GM12878 (cell line): ENCODE results near the gene PDGFA. TPM values are rescaled to one million over a fixed set of nuclear protein-coding genes. Genes with fewer than 3 reads are reported as not detected.

Source experiments
- ATAC-seq: fragments of 200-7000 bp; cut with Tn5 transposase; 3 replicates; pipeline ENCODE4 v1.9.1; 2020; ENCODE audit warnings: mild to moderate bottlenecking, moderate library complexity
- BruUV-seq: library from RNA; stranded (reverse); fragments of 400-500 nt; replicated peaks from 2 replicates; lab custom pipeline; 2021; lab: Mats Ljungman, UMichigan
- CTCF ChIA-PET: fragments of 300-600 bp; sonication (Branson Sonifier 250); formaldehyde crosslinking; extraction: SDS; loops from one replicate; lab custom pipeline; 2021; ENCODE audit warnings: inconsistent platforms; lab: Yijun Ruan, JAX
- POLR2A ChIA-PET: fragments of 350-600 bp; formaldehyde crosslinking; extraction: SDS; loops from one replicate; lab custom pipeline; 2021; ENCODE audit warnings: inconsistent platforms; lab: Charles Lee
- RAD21 ChIA-PET: fragments of 300-600 bp; sonication (Branson Sonifier 250); formaldehyde crosslinking; loops from one replicate; lab custom pipeline; 2023; ENCODE audit warnings: antibody characterized with exemption; ENCODE audit not compliant: unreplicated experiment; lab: Charles Lee
- SMC1A ChIA-PET: fragments of 300-600 bp; sonication (Branson Sonifier 250); formaldehyde crosslinking; loops from one replicate; lab custom pipeline; 2023; ENCODE audit not compliant: unreplicated experiment, uncharacterized antibody; lab: Charles Lee
- DNase-seq: peaks from one replicate; pipeline ENCODE4 v3.0.0-alpha.2; 2011; ENCODE audit warnings: low read depth, low spot score
- FAIRE-seq: peaks from 3 replicates; lab custom pipeline; 2011; peaks lifted over from hg19 to GRCh38; lab: Jason Lieb, UNC
- H2AFZ ChIP-seq: 2 replicates; pipeline ENCODE4 v1.6.0; 2011; ENCODE audit warnings: low read depth, low read length, control low read depth; ENCODE audit not compliant: control insufficient read depth
- H3K27ac ChIP-seq: 2 replicates; pipeline ENCODE4 v1.5.1; 2011; ENCODE audit warnings: control low read depth; ENCODE audit not compliant: control insufficient read depth, insufficient read depth
- H3K27me3 ChIP-seq, 2 experiments: replicated peaks in 1 of 2; 2 replicates each; pipeline versions ENCODE4 v1.6.0 to v1.6.1; 2011; ENCODE audit warnings: low read length in 1 of 2; ENCODE audit not compliant: control insufficient read depth in 2 of 2, insufficient read depth in 2 of 2
- H3K36me3 ChIP-seq, 2 experiments: 2 replicates each; pipeline ENCODE4 v1.5.1; 2011; ENCODE audit warnings: low read length in 1 of 2; ENCODE audit not compliant: control insufficient read depth in 2 of 2, insufficient read depth in 2 of 2
- H3K4me1 ChIP-seq: 2 replicates; pipeline ENCODE4 v1.6.1; 2011; ENCODE audit warnings: mild to moderate bottlenecking, low read length, moderate library complexity, mixed read lengths; ENCODE audit not compliant: control insufficient read depth, insufficient read depth
- H3K4me2 ChIP-seq: 2 replicates; pipeline ENCODE4 v1.6.0; 2011; ENCODE audit warnings: control low read depth; ENCODE audit not compliant: control insufficient read depth, insufficient read depth
- H3K4me3 ChIP-seq: fragments of 200-600 bp; sonication (generic); 2 replicates; pipeline ENCODE4 v1.5.1; 2016
- H3K79me2 ChIP-seq: 2 replicates; pipeline ENCODE4 v1.6.0; 2011; ENCODE audit warnings: low read length; ENCODE audit not compliant: control insufficient read depth, insufficient read depth
- H3K9ac ChIP-seq: 2 replicates; pipeline ENCODE4 v1.8.0; 2011; ENCODE audit warnings: low read length, control low read depth, mixed read lengths; ENCODE audit not compliant: control insufficient read depth, insufficient read depth
- H3K9me3 ChIP-seq: replicated peaks from 3 replicates; pipeline ENCODE4 v1.5.1; 2011; ENCODE audit warnings: mild to moderate bottlenecking, low read length; ENCODE audit not compliant: control insufficient read depth, insufficient read depth
- H4K20me1 ChIP-seq: 2 replicates; pipeline ENCODE4 v1.6.0; 2011; ENCODE audit not compliant: control insufficient read depth, insufficient read depth
- CHD2 ChIP-seq: IDR thresholded peaks from 2 replicates; pipeline ENCODE4 v1.6.1; 2011; ENCODE audit warnings: low read depth, low read length, improper control_type of control experiment, borderline replicate concordance
- HCFC1 ChIP-seq: fragments of 150-350 bp; IDR thresholded peaks from 2 replicates; pipeline ENCODE4 v1.6.1; 2014; ENCODE audit warnings: low read length
- NKRF ChIP-seq: fragments of 450-650 bp; conservative IDR thresholded peaks from 2 replicates; pipeline ENCODE4 v1.6.1; 2017; ENCODE audit warnings: mild to moderate bottlenecking, moderate library complexity
- POLR2AphosphoS5 ChIP-seq: IDR thresholded peaks from 2 replicates; pipeline ENCODE4 v1.6.1; 2011; ENCODE audit warnings: mild to moderate bottlenecking, low read length, inconsistent platforms
- PRDM15 ChIP-seq: fragments of 450-650 bp; formaldehyde crosslinking; IDR thresholded peaks from 2 replicates; pipeline ENCODE4 v1.4.0; 2020; ENCODE audit warnings: mild to moderate bottlenecking, moderate library complexity
- RBBP5 ChIP-seq: fragments of 200-600 bp; sonication (generic); conservative IDR thresholded peaks from 2 replicates; pipeline ENCODE4 v1.6.1; 2016
- SIX5 ChIP-seq: IDR thresholded peaks from 2 replicates; pipeline ENCODE4 v1.6.1; 2011; ENCODE audit warnings: mild to moderate bottlenecking, low read depth, low read length, moderate library complexity; ENCODE audit not compliant: severe bottlenecking
- TCF12 ChIP-seq: IDR thresholded peaks from 2 replicates; pipeline ENCODE4 v1.6.1; 2011; ENCODE audit warnings: low read depth, mild to moderate bottlenecking, low read length
- USF1 ChIP-seq: IDR thresholded peaks from 2 replicates; pipeline ENCODE4 v1.6.1; 2011; ENCODE audit warnings: borderline replicate concordance, low read depth, mild to moderate bottlenecking, moderate library complexity, mixed read lengths, low read length; ENCODE audit not compliant: insufficient read depth; ENCODE audit errors: extremely low read length
- ZBED1 ChIP-seq: IDR thresholded peaks from 2 replicates; pipeline ENCODE4 v1.6.1; 2016; ENCODE audit warnings: borderline replicate concordance
- ZNF217 ChIP-seq: fragments of 450-650 bp; IDR thresholded peaks from 2 replicates; pipeline ENCODE4 v1.6.1; 2017; ENCODE audit warnings: antibody characterized with exemption, mild to moderate bottlenecking
- WGBS: methylation state at CpG from one replicate; pipeline ENCODE4 v1.1.6; 2016; ENCODE audit warnings: low lambda C conversion rate; ENCODE audit not compliant: insufficient replicate concordance, insufficient coverage; ENCODE audit errors: missing lambda C conversion rate; 5-methylcytosine and 5-hydroxymethylcytosine counted together
- in situ Hi-C: fragments of 300-500 bp; cut with MboI; formaldehyde crosslinking; loops from 9 replicates; pipeline ENCODE4 v1.14.3; 2018; ENCODE audit warnings: mixed read lengths
- intact Hi-C: fragments of 100-400 bp; cut with micrococcal nuclease; formaldehyde crosslinking; loops from one replicate; pipeline ENCODE4 v1.14.2; 2022; ENCODE audit not compliant: unreplicated experiment
- polyA plus RNA-seq, 11 experiments: library from polyadenylated mRNA; depleted of rRNA in 4 of 11; unstranded in 6 of 11; stranded (reverse) in 5 of 11; fragments of >200 nt; fragmentation: Nextera tagmentation in 4 of 11; fragmentation: Illumina TruSeq in 1 of 11; extraction: Ambion mirVana in 4 of 11; extraction: Trizol in 1 of 11; gene quantifications; 1 replicate in 1 of 11; 2 replicates in 10 of 11; pipeline versions ENCODE4 v1.2.1 to v1.2.3, GENCODE V29; 2011 to 2016; ENCODE audit warnings: inconsistent platforms in 2 of 11, missing spikeins in 2 of 11, low read depth in 1 of 11
- total RNA-seq, 4 experiments: library from RNA; depleted of rRNA in 3 of 4; stranded (reverse); fragments of >200 nt in 3 of 4; fragmentation: Illumina TruSeq in 1 of 4; extraction: Trizol in 1 of 4; gene quantifications; 2 replicates each; pipeline versions ENCODE4 v1.2.1 to v1.2.3, GENCODE V29; 2013 to 2021

Gene PDGFA
- total and polyA plus RNA-seq, 10 of the 15 experiments (the other 5 are each of a cell fraction or from before 2014, with no cell fraction given): 2.5 to 10.0 (median 5.6) TPM

GRCh38 chr7:505171-505570 lies 14.5 kb downstream of the PDGFA start:
- Histone ChIP-seq H3K27ac (no peak overlapping the region), H3K4me1 (no peaks in the 10 kb centered on the region), H2AFZ (no peak overlapping the region), H3K4me2 (no peak overlapping the region), H3K9ac (no peak overlapping the region), H3K27me3 (no peaks in the 10 kb centered on the region), H3K36me3 (peaks cover 0 to 3% of the 10 kb centered on the region in 2 experiments; a peak in 2 of 4 replicates), H3K79me2 (no peaks in the 10 kb centered on the region), H3K4me3 (no peak overlapping the region), H4K20me1 (no peaks in the 10 kb centered on the region), H3K9me3 (no peaks in the 10 kb centered on the region)
- ChIA-PET RAD21 (no interaction called here), POLR2A (no interaction called here), CTCF (no interaction called here), SMC1A (no interaction called here)
- no peak for FAIRE-seq
- DNase-seq: no peak
- intact Hi-C loops: no loop called here
- in situ Hi-C loops: no loop called here
- ATAC-seq: no peak
- TF ChIP-seq HCFC1: no peak
- TF ChIP-seq RBBP5: no peak
- no peak for TF ChIP-seq NKRF
- TF ChIP-seq SIX5: no peak
- TF ChIP-seq CHD2: no peak
- no peak for TF ChIP-seq ZNF217
- TF ChIP-seq TCF12: no peak
- no peak for TF ChIP-seq POLR2AphosphoS5
- TF ChIP-seq USF1: no peak
- TF ChIP-seq ZBED1: no peak
- no peak for TF ChIP-seq PRDM15
- no TSS peak for BruUV-seq
- 84% methylated on average over 16 of the region's 16 CpGs for WGBS
